ENCODE measurements around the gene IGFN1. TPM values are rescaled to one million over a fixed set of nuclear protein-coding genes. Genes with fewer than 3 reads are reported as not detected.
A peak's percentile ranks its signal among the peaks of the same experiment; 100 is the strongest.

IGFN1 gene
- total RNA-seq, 1 donor from 2014 or later: 0.81 TPM

DNA sequence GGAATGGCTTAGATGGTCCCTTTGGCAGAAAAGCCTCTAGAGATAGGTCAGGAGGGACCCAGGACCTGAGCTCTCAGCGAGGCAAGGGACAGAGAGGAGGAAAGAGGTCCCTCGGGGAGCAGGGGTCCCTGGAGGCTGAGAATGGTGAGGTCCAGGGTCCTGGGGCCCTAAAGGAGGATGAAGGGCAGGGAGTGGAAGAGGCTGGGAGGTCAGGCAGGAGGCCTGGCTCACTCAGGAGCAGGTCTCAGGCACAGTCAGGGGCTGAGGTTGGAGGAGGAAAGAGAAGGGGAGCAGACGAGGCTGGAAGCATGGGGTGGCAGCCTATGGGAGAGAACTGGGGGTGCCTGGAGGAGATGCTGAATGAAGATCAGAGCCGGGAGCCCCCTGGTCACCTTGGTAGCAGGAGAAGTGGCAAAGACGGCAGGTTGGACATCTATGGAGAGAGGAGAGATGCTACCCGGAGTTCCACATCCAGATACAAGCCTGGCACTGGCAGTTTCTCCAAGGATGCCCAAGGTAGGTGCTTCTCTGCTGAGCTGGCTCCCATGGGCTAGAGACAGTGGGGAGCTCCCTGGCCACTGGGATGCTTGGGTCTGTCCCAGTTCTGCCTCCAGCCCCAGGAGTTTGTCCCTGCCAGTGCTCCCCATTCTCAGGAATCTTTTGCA lies 22.6 kb downstream of the IGFN1 start:
- Histone ChIP-seq H3K36me3 (no peaks in the 10 kb centered on the region), H3K27me3 (no peaks in the 10 kb centered on the region), H3K4me3 (no peak overlapping the region), H3K4me1 (no peaks in the 10 kb centered on the region), H3K9me3 (no peaks in the 10 kb centered on the region), H3K27ac (no peak overlapping the region)
- TF ChIP-seq, protein P1, sequence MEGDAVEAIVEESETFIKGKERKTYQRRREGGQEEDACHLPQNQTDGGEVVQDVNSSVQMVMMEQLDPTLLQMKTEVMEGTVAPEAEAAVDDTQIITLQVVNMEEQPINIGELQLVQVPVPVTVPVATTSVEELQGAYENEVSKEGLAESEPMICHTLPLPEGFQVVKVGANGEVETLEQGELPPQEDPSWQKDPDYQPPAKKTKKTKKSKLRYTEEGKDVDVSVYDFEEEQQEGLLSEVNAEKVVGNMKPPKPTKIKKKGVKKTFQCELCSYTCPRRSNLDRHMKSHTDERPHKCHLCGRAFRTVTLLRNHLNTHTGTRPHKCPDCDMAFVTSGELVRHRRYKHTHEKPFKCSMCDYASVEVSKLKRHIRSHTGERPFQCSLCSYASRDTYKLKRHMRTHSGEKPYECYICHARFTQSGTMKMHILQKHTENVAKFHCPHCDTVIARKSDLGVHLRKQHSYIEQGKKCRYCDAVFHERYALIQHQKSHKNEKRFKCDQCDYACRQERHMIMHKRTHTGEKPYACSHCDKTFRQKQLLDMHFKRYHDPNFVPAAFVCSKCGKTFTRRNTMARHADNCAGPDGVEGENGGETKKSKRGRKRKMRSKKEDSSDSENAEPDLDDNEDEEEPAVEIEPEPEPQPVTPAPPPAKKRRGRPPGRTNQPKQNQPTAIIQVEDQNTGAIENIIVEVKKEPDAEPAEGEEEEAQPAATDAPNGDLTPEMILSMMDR (IDR thresholded peaks at IDR 0.05): no peak
- DNase-seq (peak; percentile 50), ATAC-seq (no peak)
- intact Hi-C loops (cut with DNase I): no loop called here

DNA sequence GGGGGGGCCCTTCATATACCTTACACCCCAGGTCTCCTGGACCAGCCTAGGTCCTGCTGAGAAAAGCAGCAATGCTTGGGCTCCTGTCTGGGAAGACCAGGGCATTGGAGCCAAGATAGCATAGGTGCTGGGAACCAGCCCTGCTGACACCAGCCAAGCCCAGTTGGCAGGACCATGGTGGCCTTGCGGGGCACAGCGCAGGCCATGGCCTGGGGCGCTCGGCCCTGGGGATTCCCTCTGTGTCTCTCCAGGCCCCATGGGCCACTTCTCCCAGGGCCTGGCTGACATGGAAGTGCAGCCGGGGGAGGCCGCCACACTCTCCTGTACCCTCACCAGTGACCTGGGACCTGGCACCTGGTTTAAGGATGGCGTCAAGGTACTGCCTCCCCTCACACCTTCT lies 23.3 kb downstream of the IGFN1 start:
- ATAC-seq: no peak
- H3K4me1 ChIP-seq: no peaks in the 10 kb centered on the region
- intact Hi-C loops (cut with DNase I): no loop called here

GRCh38 chr1:201214461-201214860 lies 23.8 kb downstream of the IGFN1 start:
- no peaks in the 10 kb centered on the region for H3K36me3 ChIP-seq
- no peak overlapping the region for H3K27ac ChIP-seq
- H3K27me3 ChIP-seq: no peaks in the 10 kb centered on the region
- H3K4me1 ChIP-seq: no peaks in the 10 kb centered on the region
- no peaks in the 10 kb centered on the region for H3K9me3 ChIP-seq
- H3K4me3 ChIP-seq: no peak overlapping the region
- DNase-seq (no peak), ATAC-seq (no peak)
- TF ChIP-seq, protein P1 (IDR thresholded peaks at IDR 0.05): no peak
- intact Hi-C loops (cut with DNase I): no loop called here

More for the DNA sequence above, 23.3 kb downstream of the IGFN1 start:
- DNase-seq: peak; percentile 40
- Histone ChIP-seq H3K27ac (no peak overlapping the region), H3K9me3 (no peaks in the 10 kb centered on the region), H3K36me3 (no peaks in the 10 kb centered on the region), H3K27me3 (no peaks in the 10 kb centered on the region), H3K4me3 (no peak overlapping the region)
- TF ChIP-seq, protein P1 (IDR thresholded peaks at IDR 0.05): no peak

GRCh38 chr1:201214886-201215285 lies 24.3 kb downstream of the IGFN1 start:
- H3K27ac ChIP-seq: no peak overlapping the region
- no peaks in the 10 kb centered on the region for H3K4me1 ChIP-seq
- DNase-seq (peak; percentile 30), ATAC-seq (no peak)
- intact Hi-C loops (cut with DNase I): no loop called here
- no peaks in the 10 kb centered on the region for H3K36me3 ChIP-seq
- H3K9me3 ChIP-seq: no peaks in the 10 kb centered on the region
- TF ChIP-seq, protein P1 (IDR thresholded peaks at IDR 0.05): no peak
- no peaks in the 10 kb centered on the region for H3K27me3 ChIP-seq
- H3K4me3 ChIP-seq: no peak overlapping the region

DNA sequence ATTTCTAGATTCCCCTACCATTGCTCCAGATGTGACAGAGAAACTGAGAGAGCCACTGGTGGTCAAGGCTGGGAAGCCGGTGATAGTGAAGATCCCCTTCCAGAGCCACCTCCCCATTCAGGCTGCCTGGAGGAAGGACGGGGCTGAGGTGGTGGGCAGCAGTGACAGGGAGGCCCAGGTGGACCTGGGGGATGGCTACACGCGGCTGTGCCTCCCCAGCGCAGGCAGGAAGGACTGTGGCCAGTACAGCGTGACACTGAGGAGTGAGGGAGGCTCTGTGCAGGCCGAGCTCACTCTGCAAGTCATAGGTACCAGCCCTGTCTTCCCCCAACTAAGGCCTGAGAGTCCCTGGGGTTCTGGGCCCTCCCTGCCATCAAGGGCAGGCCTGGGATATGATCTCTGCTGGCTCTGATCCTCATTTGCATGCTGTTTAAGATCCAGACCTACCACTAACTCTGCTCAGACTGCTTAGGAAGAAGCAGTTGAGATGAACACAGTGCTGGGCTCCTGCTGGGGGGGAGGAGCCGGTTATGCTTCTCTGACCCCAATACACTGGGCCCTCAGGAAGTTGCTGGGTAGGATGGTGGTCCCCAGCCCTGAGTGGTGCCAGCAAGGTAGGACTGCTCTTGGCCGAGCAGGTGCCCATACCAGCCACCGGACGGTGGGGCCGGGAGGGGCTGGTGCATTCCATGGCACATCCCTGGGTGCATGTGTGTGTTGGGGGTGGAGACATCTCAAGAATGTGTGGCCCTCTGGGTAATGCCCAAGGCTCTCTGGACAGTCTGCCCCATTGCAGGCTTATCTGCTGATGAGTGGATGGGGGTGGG lies 25.1 kb downstream of the IGFN1 start:
- Histone ChIP-seq H3K4me3 (no peak overlapping the region), H3K27me3 (no peaks in the 10 kb centered on the region), H3K36me3 (no peaks in the 10 kb centered on the region), H3K9me3 (no peaks in the 10 kb centered on the region), H3K4me1 (no peaks in the 10 kb centered on the region), H3K27ac (no peak overlapping the region)
- ATAC-seq: no peak
- intact Hi-C loops (cut with DNase I): no loop called here
- TF ChIP-seq, protein P1 (IDR thresholded peaks at IDR 0.05): no peak
- peak; percentile 46 for DNase-seq

Data from upper lobe of right lung (tissue), 1 donor.